Trophoblast cell (in vitro differentiated cells and primary cell): ENCODE results near the gene PITPNM3.

Experiments
- DNase-seq, 2 donors: peaks; one replicate each; pipeline ENCODE4 v3.0.0-alpha.2; 2016
- H2AFZ ChIP-seq: 2 replicates; pipeline ENCODE4 v1.6.1; 2013; ENCODE audit warnings: low read length, moderate library complexity, mild to moderate bottlenecking; ENCODE audit not compliant: insufficient read depth, poor library complexity
- H2AK5ac ChIP-seq: 2 replicates; pipeline ENCODE4 v1.6.1; 2013; ENCODE audit warnings: mild to moderate bottlenecking, low read length
- H2BK120ac ChIP-seq: 2 replicates; pipeline ENCODE4 v1.6.1; 2013; ENCODE audit warnings: low read length, mild to moderate bottlenecking, moderate library complexity; ENCODE audit not compliant: insufficient read depth, poor library complexity
- H2BK12ac ChIP-seq: 2 replicates; pipeline ENCODE4 v1.6.1; 2013; ENCODE audit warnings: mild to moderate bottlenecking, low read length, moderate library complexity
- H2BK5ac ChIP-seq: 2 replicates; pipeline ENCODE4 v1.6.1; 2013; ENCODE audit warnings: low read length, low read depth, moderate library complexity, mild to moderate bottlenecking; ENCODE audit not compliant: poor library complexity
- H3K14ac ChIP-seq: 2 replicates; pipeline ENCODE4 v1.6.1; 2013; ENCODE audit warnings: mild to moderate bottlenecking, low read length
- H3K18ac ChIP-seq: 2 replicates; pipeline ENCODE4 v1.6.1; 2013; ENCODE audit warnings: mild to moderate bottlenecking, low read length
- H3K23ac ChIP-seq: 2 replicates; pipeline ENCODE4 v1.6.1; 2013; ENCODE audit warnings: low read length
- H3K27ac ChIP-seq: 2 replicates; pipeline ENCODE4 v1.5.1; 2013; ENCODE audit warnings: low read depth, mild to moderate bottlenecking, inconsistent platforms, low read length, moderate library complexity
- H3K27me3 ChIP-seq: 2 replicates; pipeline ENCODE4 v1.6.1; 2013; ENCODE audit warnings: inconsistent platforms, mild to moderate bottlenecking, low read length, moderate library complexity; ENCODE audit not compliant: insufficient read depth
- H3K36me3 ChIP-seq, 2 experiments: 1 replicate in 1 of 2; 2 replicates in 1 of 2; pipeline ENCODE4 v1.6.1; 2013; ENCODE audit warnings: low read length in 2 of 2, mild to moderate bottlenecking in 2 of 2, moderate library complexity in 1 of 2; ENCODE audit not compliant: insufficient read depth in 2 of 2, control insufficient read depth in 1 of 2
- H3K4ac ChIP-seq: 2 replicates; pipeline ENCODE4 v1.6.1; 2013; ENCODE audit warnings: low read depth, mild to moderate bottlenecking, low read length, moderate library complexity
- H3K4me1 ChIP-seq, 2 experiments: 1 replicate in 1 of 2; 2 replicates in 1 of 2; pipeline ENCODE4 v1.6.1; 2013; ENCODE audit warnings: low read length in 2 of 2, mild to moderate bottlenecking in 2 of 2, moderate library complexity in 1 of 2; ENCODE audit not compliant: insufficient read depth in 2 of 2, control insufficient read depth in 1 of 2
- H3K4me2 ChIP-seq: 2 replicates; pipeline ENCODE4 v1.6.1; 2013; ENCODE audit warnings: inconsistent platforms, mild to moderate bottlenecking, low read length, moderate library complexity
- H3K4me3 ChIP-seq: 2 replicates; pipeline ENCODE4 v1.5.1; 2013; ENCODE audit warnings: mild to moderate bottlenecking, low read depth, low read length, inconsistent platforms
- H3K79me1 ChIP-seq: one replicate; pipeline ENCODE4 v1.6.1; 2013; ENCODE audit warnings: low read length
- H3K79me2 ChIP-seq: 2 replicates; pipeline ENCODE4 v1.6.1; 2013; ENCODE audit warnings: low read length, mild to moderate bottlenecking; ENCODE audit not compliant: control insufficient read depth, insufficient read depth, poor library complexity
- H3K9ac ChIP-seq: 2 replicates; pipeline ENCODE4 v1.6.1; 2013; ENCODE audit warnings: mild to moderate bottlenecking, low read length
- H3K9me3 ChIP-seq: 2 replicates; pipeline ENCODE4 v1.6.1; 2013; ENCODE audit warnings: low read depth, mild to moderate bottlenecking, control low read depth, inconsistent platforms, low read length; ENCODE audit not compliant: insufficient read depth
- H4K12ac ChIP-seq: 2 replicates; pipeline ENCODE4 v1.6.1; 2013; ENCODE audit warnings: low read depth, mild to moderate bottlenecking, low read length, moderate library complexity
- H4K8ac ChIP-seq: 2 replicates; pipeline ENCODE4 v1.6.1; 2013; ENCODE audit warnings: low read depth, mild to moderate bottlenecking, low read length, moderate library complexity
- H4K91ac ChIP-seq: one replicate; pipeline ENCODE4 v1.6.1; 2013; ENCODE audit warnings: low read depth, mild to moderate bottlenecking, low read length, moderate library complexity
- WGBS: extraction: QIAGEN DNeasy Blood & Tissue Kit; methylation state at CpG from one replicate; pipeline ENCODE4 v1.1.7; 2013; ENCODE audit warnings: missing lambda C conversion rate; ENCODE audit not compliant: insufficient read length, insufficient coverage; ENCODE audit errors: extremely low coverage; 5-methylcytosine and 5-hydroxymethylcytosine counted together

PITPNM3 gene

GRCh38 chr17:6599364-6599763, 43.0 kb upstream of the PITPNM3 start:
- H3K18ac ChIP-seq: no peak overlapping the region
- peak in 1 of 2 donors; percentile 5 for DNase-seq
- H2AK5ac ChIP-seq: no peak overlapping the region
- no peak overlapping the region for H2BK12ac ChIP-seq
- H3K14ac ChIP-seq: no peak overlapping the region
- no peak overlapping the region for H3K4me2 ChIP-seq
- H3K79me2 ChIP-seq: no peaks in the 10 kb centered on the region
- no peaks in the 10 kb centered on the region for H3K79me1 ChIP-seq
- H3K27ac ChIP-seq: no peak overlapping the region
- no peak overlapping the region for H3K23ac ChIP-seq
- no peak overlapping the region for H2BK120ac ChIP-seq
- H2BK5ac ChIP-seq: no peak overlapping the region
- no peaks in the 10 kb centered on the region for H3K4me1 ChIP-seq
- H3K27me3 ChIP-seq: no peaks in the 10 kb centered on the region
- no peak overlapping the region for H4K91ac ChIP-seq
- H3K36me3 ChIP-seq: peaks cover 5 to 16% of the 10 kb centered on the region in 2 experiments
- H3K9ac ChIP-seq: no peak overlapping the region
- H4K8ac ChIP-seq: no peak overlapping the region
- H2AFZ ChIP-seq: no peak overlapping the region
- no peak overlapping the region for H3K4ac ChIP-seq
- H3K9me3 ChIP-seq: no peaks in the 10 kb centered on the region
- H4K12ac ChIP-seq: no peak overlapping the region
- H3K4me3 ChIP-seq: no peak overlapping the region

- no peak overlapping the region for H3K27ac ChIP-seq
- no peak overlapping the region for H4K8ac ChIP-seq
- no peak overlapping the region for H4K12ac ChIP-seq
- no peak overlapping the region for H2BK5ac ChIP-seq
- no peak overlapping the region for H3K4me2 ChIP-seq
- no peak overlapping the region for H3K18ac ChIP-seq
- no peaks in the 10 kb centered on the region for H3K9me3 ChIP-seq
- H2AFZ ChIP-seq: no peak overlapping the region
- peaks cover 10 to 21% of the 10 kb centered on the region in 2 experiments for H3K36me3 ChIP-seq
- no peak overlapping the region for H2AK5ac ChIP-seq
- H2BK120ac ChIP-seq: no peak overlapping the region
- H3K14ac ChIP-seq: no peak overlapping the region
- H2BK12ac ChIP-seq: no peak overlapping the region
- H3K4ac ChIP-seq: no peak overlapping the region
- H3K4me1 ChIP-seq: no peaks in the 10 kb centered on the region
- no peaks in the 10 kb centered on the region for H3K79me2 ChIP-seq
- H3K23ac ChIP-seq: no peak overlapping the region
- no peaks in the 10 kb centered on the region for H3K27me3 ChIP-seq
- no peak for DNase-seq
- no CpG with 5 or more reads among the region's 1 CpG for WGBS
- no peak overlapping the region for H3K9ac ChIP-seq
- no peak overlapping the region for H3K4me3 ChIP-seq
- no peaks in the 10 kb centered on the region for H3K79me1 ChIP-seq
- H4K91ac ChIP-seq: no peak overlapping the region
Observed at GRCh38 chr17:6597727-6598126, 41.4 kb upstream of the PITPNM3 start.

- no peak overlapping the region for H4K8ac ChIP-seq
- no peaks in the 10 kb centered on the region for H3K27me3 ChIP-seq
- no peak overlapping the region for H3K4me3 ChIP-seq
- no peak overlapping the region for H2AK5ac ChIP-seq
- H4K12ac ChIP-seq: no peak overlapping the region
- no peak overlapping the region for H3K23ac ChIP-seq
- H3K79me2 ChIP-seq: no peaks in the 10 kb centered on the region
- no peak overlapping the region for H3K27ac ChIP-seq
- no peak overlapping the region for H2BK12ac ChIP-seq
- H2BK5ac ChIP-seq: no peak overlapping the region
- H2BK120ac ChIP-seq: no peak overlapping the region
- no peaks in the 10 kb centered on the region for H3K9me3 ChIP-seq
- H3K79me1 ChIP-seq: no peaks in the 10 kb centered on the region
- no peak overlapping the region for H2AFZ ChIP-seq
- no CpG with 5 or more reads among the region's 4 CpGs for WGBS
- H3K9ac ChIP-seq: no peak overlapping the region
- no peak overlapping the region for H3K4ac ChIP-seq
- no peak overlapping the region for H4K91ac ChIP-seq
- H3K36me3 ChIP-seq: peaks cover 10 to 23% of the 10 kb centered on the region in 2 experiments
- no peaks in the 10 kb centered on the region for H3K4me1 ChIP-seq
- no peak overlapping the region for H3K4me2 ChIP-seq
- no peak overlapping the region for H3K18ac ChIP-seq
- DNase-seq: no peak
- no peak overlapping the region for H3K14ac ChIP-seq
Observed at GRCh38 chr17:6596941-6597340, 40.6 kb upstream of the PITPNM3 start.

GRCh38 chr17:6596511-6596910, 40.2 kb upstream of the PITPNM3 start:
- no peaks in the 10 kb centered on the region for H3K4me1 ChIP-seq
- no peak overlapping the region for H3K9ac ChIP-seq
- no peak overlapping the region for H2BK5ac ChIP-seq
- H2AK5ac ChIP-seq: no peak overlapping the region
- H3K23ac ChIP-seq: no peak overlapping the region
- no peak overlapping the region for H4K12ac ChIP-seq
- H3K27me3 ChIP-seq: no peaks in the 10 kb centered on the region
- H3K4me2 ChIP-seq: no peak overlapping the region
- no peak overlapping the region for H4K8ac ChIP-seq
- no peak overlapping the region for H2BK120ac ChIP-seq
- no peak overlapping the region for H3K4ac ChIP-seq
- no peak overlapping the region for H3K18ac ChIP-seq
- H2BK12ac ChIP-seq: no peak overlapping the region
- H4K91ac ChIP-seq: no peak overlapping the region
- peak in 1 of 2 donors; percentile 25 for DNase-seq
- peaks cover 13 to 27% of the 10 kb centered on the region in 2 experiments for H3K36me3 ChIP-seq
- H3K9me3 ChIP-seq: no peaks in the 10 kb centered on the region
- H2AFZ ChIP-seq: no peak overlapping the region
- no peaks in the 10 kb centered on the region for H3K79me2 ChIP-seq
- WGBS: no CpG with 5 or more reads among the region's 2 CpGs
- H3K27ac ChIP-seq: no peak overlapping the region
- no peak overlapping the region for H3K14ac ChIP-seq
- no peaks in the 10 kb centered on the region for H3K79me1 ChIP-seq
- H3K4me3 ChIP-seq: no peak overlapping the region
